ENCODE data around the gene SIL1. TPM values are rescaled to one million over a fixed set of nuclear protein-coding genes. Genes with fewer than 3 reads are reported as not detected.

Gene SIL1
- polyA plus RNA-seq, 2 of the 4 experiments (the other 2 are of a cell fraction), result 27.6 to 45.5 TPM

GRCh38 chr5:138998521-138998920 is 199.6 kb downstream of the SIL1 start:
- no peak for DNase-seq (ENCODE audit: low read depth in 1 of 2, low spot score in 1 of 2)
- Histone ChIP-seq H3K4me2 (no peak overlapping the region), H3K4me3 (no peak overlapping the region), H3K4me1 (no peaks in the 10 kb centered on the region), H3K9me3 (no peaks in the 10 kb centered on the region), H3K27ac (no peak overlapping the region)
- ChIA-PET POLR2A (no interaction called here), CTCF (no interaction called here)
- FAIRE-seq, result no peak
- WGBS (ENCODE audit: missing lambda C conversion rate), result 81% methylated on average over 1 of the region's 1 CpG
- TF ChIP-seq ESRRA (IDR thresholded peaks at IDR 0.05; ENCODE audit: borderline replicate concordance, low read length) (no peak), EHMT2 (IDR thresholded peaks at IDR 0.05; ENCODE audit: low read depth) (no peak), CBX2 (IDR thresholded peaks at IDR 0.05; ENCODE audit: borderline replicate concordance, low read depth) (no peak), ELK1 (IDR thresholded peaks at IDR 0.05; ENCODE audit: low read depth, low read length) (no peak), BCL3 (IDR thresholded peaks at IDR 0.05) (no peak), CHD4 (IDR thresholded peaks at IDR 0.05; ENCODE audit: borderline replicate concordance) (no peak), FOSB (CRISPR knock-in tag; IDR thresholded peaks at IDR 0.05) (no peak), HOXB5 (CRISPR knock-in tag; IDR thresholded peaks at IDR 0.05) (no peak), REST (IDR thresholded peaks at IDR 0.05) (no peak), MAZ (IDR thresholded peaks at IDR 0.05; ENCODE audit: borderline replicate concordance, low read depth, low read length) (no peak), ZC3H11A (IDR thresholded peaks at IDR 0.05) (no peak), RFX5 (IDR thresholded peaks at IDR 0.05) (no peak), ZNF302 (CRISPR knock-in tag; IDR thresholded peaks at IDR 0.05) (no peak), ZSCAN20 (CRISPR knock-in tag; IDR thresholded peaks at IDR 0.05) (no peak), SMC3 (IDR thresholded peaks at IDR 0.05) (no peak), BHLHE40 (IDR thresholded peaks at IDR 0.05; ENCODE audit: low read depth, low read length) (no peak), POLR2A (IDR thresholded peaks at IDR 0.05; ENCODE audit: low read length) (no peak)
- TF ChIP-seq, protein P1, sequence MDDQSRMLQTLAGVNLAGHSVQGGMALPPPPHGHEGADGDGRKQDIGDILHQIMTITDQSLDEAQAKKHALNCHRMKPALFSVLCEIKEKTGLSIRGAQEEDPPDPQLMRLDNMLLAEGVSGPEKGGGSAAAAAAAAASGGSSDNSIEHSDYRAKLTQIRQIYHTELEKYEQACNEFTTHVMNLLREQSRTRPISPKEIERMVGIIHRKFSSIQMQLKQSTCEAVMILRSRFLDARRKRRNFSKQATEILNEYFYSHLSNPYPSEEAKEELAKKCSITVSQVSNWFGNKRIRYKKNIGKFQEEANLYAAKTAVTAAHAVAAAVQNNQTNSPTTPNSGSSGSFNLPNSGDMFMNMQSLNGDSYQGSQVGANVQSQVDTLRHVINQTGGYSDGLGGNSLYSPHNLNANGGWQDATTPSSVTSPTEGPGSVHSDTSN (IDR thresholded peaks at IDR 0.05), result no peak
- no peak for ATAC-seq

DNA sequence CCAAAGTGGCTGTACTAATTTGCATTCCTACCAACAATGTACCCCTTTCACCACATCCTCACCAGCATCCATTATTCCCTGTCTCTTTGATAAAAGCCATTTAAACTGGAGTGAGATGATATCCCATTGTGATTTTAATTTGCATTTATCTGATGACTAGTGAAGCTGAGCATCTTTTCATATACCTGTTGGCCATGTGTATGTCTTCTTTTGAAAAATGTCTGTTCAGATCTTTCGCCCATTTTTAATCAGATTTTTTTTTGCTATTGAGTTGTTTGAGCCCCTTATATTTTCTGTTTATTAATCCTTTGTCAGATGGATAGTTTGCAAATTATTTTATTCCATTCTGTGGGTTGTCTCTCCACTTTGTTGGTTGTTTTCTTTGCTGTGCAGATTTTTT is 202.0 kb downstream of the SIL1 start:
- FAIRE-seq, result peak; percentile 13
- no peaks in the 10 kb centered on the region for H3K4me1 ChIP-seq
- no peak overlapping the region for H3K4me3 ChIP-seq
- no peak overlapping the region for H3K4me2 ChIP-seq
- CTCF ChIA-PET, result no interaction called here
- POLR2A ChIA-PET, result no interaction called here
- DNase-seq (ENCODE audit: low read depth in 1 of 2, low spot score in 1 of 2), result no peak
- H3K9me3 ChIP-seq, result no peaks in the 10 kb centered on the region
- TF ChIP-seq ZNF302 (CRISPR knock-in tag; IDR thresholded peaks at IDR 0.05) (no peak), GATA3 (IDR thresholded peaks at IDR 0.05; ENCODE audit: borderline replicate concordance) (no peak), BCL3 (IDR thresholded peaks at IDR 0.05) (no peak), CEBPB (IDR thresholded peaks at IDR 0.05) (no peak), NR3C1 (IDR thresholded peaks at IDR 0.05) (no peak), USF2 (IDR thresholded peaks at IDR 0.05) (no peak), KDM1A (IDR thresholded peaks at IDR 0.05; ENCODE audit: low read depth) (no peak), MAFK (IDR thresholded peaks at IDR 0.05; ENCODE audit: partially characterized antibody) (no peak), BHLHE40 (IDR thresholded peaks at IDR 0.05; ENCODE audit: low read depth, low read length) (no peak), SMC3 (IDR thresholded peaks at IDR 0.05) (no peak), HDAC2 (IDR thresholded peaks at IDR 0.05) (no peak), RARB (CRISPR knock-in tag; IDR thresholded peaks at IDR 0.05) (no peak)
- ATAC-seq, result no peak
- no peak overlapping the region for H3K27ac ChIP-seq
- WGBS (ENCODE audit: missing lambda C conversion rate), result 91% methylated on average over 1 of the region's 1 CpG

All from A549 (cell line).